ENCODE measurements around the gene RTP3. TPM values are rescaled to one million over a fixed set of nuclear protein-coding genes. Genes with fewer than 3 reads are reported as not detected.
A peak's percentile ranks its signal among the peaks of the same experiment; 100 is the strongest.
"Not testable (repeated sequence)": the region's sequence is repeated elsewhere in the genome, so short reads cannot be mapped to it uniquely, and the experiment has no call there.

RTP3 gene
- total RNA-seq, 4 donors from 2014 or later = not detected

DNA sequence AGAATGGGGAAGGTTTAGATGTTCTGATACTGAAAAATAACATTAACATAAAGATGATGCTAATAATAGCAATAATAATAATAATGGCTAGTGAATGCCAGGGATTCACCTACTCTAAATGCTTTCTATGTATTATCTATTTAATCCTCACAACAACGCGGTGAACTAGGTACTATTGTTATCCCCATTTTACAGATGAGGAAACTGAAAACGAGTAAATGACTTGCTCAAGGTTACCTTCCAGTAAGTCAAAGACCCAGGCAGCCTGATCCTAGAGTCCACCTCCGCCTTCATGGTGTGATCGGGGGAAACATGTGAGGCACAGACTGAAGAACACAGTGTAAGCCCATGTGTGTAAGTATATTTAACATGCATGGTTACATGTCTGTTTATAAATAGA, 38.0 kb downstream of the RTP3 start:
- intact Hi-C loops (cut with DNase I) = no loop called here
- TF ChIP-seq POLR2A (IDR thresholded peaks at IDR 0.05; ENCODE audit: low read depth) (no peak), POLR2AphosphoS5 (IDR thresholded peaks at IDR 0.05) (no peak), EP300 (IDR thresholded peaks at IDR 0.05) (no peak)
- TF ChIP-seq, protein P1, sequence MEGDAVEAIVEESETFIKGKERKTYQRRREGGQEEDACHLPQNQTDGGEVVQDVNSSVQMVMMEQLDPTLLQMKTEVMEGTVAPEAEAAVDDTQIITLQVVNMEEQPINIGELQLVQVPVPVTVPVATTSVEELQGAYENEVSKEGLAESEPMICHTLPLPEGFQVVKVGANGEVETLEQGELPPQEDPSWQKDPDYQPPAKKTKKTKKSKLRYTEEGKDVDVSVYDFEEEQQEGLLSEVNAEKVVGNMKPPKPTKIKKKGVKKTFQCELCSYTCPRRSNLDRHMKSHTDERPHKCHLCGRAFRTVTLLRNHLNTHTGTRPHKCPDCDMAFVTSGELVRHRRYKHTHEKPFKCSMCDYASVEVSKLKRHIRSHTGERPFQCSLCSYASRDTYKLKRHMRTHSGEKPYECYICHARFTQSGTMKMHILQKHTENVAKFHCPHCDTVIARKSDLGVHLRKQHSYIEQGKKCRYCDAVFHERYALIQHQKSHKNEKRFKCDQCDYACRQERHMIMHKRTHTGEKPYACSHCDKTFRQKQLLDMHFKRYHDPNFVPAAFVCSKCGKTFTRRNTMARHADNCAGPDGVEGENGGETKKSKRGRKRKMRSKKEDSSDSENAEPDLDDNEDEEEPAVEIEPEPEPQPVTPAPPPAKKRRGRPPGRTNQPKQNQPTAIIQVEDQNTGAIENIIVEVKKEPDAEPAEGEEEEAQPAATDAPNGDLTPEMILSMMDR (IDR thresholded peaks at IDR 0.05) = no peak
- peaks cover 0 to 41% (median 0%) of the 10 kb centered on the region in 4 donors for H3K36me3 ChIP-seq
- H3K27me3 ChIP-seq = peaks cover 0 to 7% (median 0%) of the 10 kb centered on the region in 4 donors
- peaks cover 0 to 4% (median 0%) of the 10 kb centered on the region in 4 donors for H3K4me1 ChIP-seq
- DNase-seq (ENCODE audit: extremely low spot score) = no peak
- no peaks in the 10 kb centered on the region for H3K9me3 ChIP-seq
- no peak overlapping the region for H3K4me3 ChIP-seq
- 92% methylated on average over 5 of the region's 5 CpGs for WGBS
- no peak overlapping the region for H3K27ac ChIP-seq (replicated peaks in 1 of 4)

DNA sequence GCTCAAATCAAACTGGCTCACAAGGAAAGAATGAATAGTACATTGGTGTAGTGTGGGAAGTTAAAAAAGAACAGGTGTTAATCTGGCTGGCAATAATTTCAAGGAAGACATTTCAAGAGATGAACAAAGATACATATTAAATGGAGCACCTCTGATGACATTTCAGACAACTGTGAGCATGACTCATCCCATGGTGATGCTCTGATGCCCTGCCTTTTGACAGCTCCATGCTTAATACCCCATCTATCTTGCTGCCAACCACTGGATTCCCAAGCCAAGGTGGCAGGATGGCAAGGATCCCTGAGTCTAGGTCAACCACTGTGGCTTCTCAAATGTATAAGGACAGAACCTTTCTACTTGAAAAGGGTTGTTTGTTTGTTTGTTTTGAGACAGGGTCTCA, 39.0 kb downstream of the RTP3 start:
- no peak overlapping the region for H3K4me3 ChIP-seq
- intact Hi-C loops (cut with DNase I) = no loop called here
- H3K4me1 ChIP-seq = peaks cover 0 to 4% (median 0%) of the 10 kb centered on the region in 4 donors
- H3K9me3 ChIP-seq = no peaks in the 10 kb centered on the region
- DNase-seq (ENCODE audit: extremely low spot score) = peak; percentile 45
- H3K36me3 ChIP-seq = peaks cover 0 to 34% (median 0%) of the 10 kb centered on the region in 4 donors
- TF ChIP-seq POLR2AphosphoS5 (IDR thresholded peaks at IDR 0.05) (no peak), EP300 (IDR thresholded peaks at IDR 0.05) (no peak), POLR2A (IDR thresholded peaks at IDR 0.05; ENCODE audit: low read depth) (no peak)
- TF ChIP-seq, protein P1 (IDR thresholded peaks at IDR 0.05) = no peak
- no peak overlapping the region for H3K27ac ChIP-seq (replicated peaks in 1 of 4)
- H3K27me3 ChIP-seq = peaks cover 0 to 7% (median 0%) of the 10 kb centered on the region in 4 donors

DNA sequence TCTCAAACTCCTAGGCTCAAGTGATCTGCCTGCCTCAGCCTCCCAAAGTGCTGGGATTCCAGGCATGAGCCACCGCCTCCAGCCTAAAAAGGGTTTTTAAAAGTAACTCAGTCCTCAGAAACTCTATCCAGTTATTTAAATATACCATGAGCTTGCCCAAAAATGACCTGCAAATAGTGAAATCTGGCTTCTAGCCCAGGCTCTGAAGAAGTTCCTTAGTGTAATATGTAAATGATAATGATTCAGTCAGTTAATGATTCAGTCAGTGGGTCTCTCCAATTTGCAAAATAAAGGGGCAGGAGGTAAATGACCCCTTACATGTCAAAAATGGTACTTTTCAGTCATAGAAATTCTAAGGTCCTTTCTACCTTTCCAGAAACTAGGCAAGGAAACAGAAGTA, 39.5 kb downstream of the RTP3 start:
- no peak overlapping the region for H3K4me3 ChIP-seq
- H3K36me3 ChIP-seq = peaks cover 0 to 33% (median 0%) of the 10 kb centered on the region in 4 donors
- WGBS = 88% methylated on average over 1 of the region's 1 CpG
- no peak for TF ChIP-seq POLR2AphosphoS5 (IDR thresholded peaks at IDR 0.05)
- no peak for TF ChIP-seq EP300 (IDR thresholded peaks at IDR 0.05)
- TF ChIP-seq, protein P1 (IDR thresholded peaks at IDR 0.05) = no peak
- no peak for TF ChIP-seq POLR2A (IDR thresholded peaks at IDR 0.05; ENCODE audit: low read depth)
- no peak overlapping the region for H3K27ac ChIP-seq (replicated peaks in 1 of 4)
- H3K4me1 ChIP-seq = peaks cover 0 to 4% (median 0%) of the 10 kb centered on the region in 4 donors
- peak; percentile 7 for DNase-seq (ENCODE audit: extremely low spot score)
- H3K9me3 ChIP-seq = no peaks in the 10 kb centered on the region
- intact Hi-C loops (cut with DNase I) = no loop called here
- peaks cover 0 to 7% (median 0%) of the 10 kb centered on the region in 4 donors for H3K27me3 ChIP-seq

GRCh38 chr3:46537779-46538178, 40.0 kb downstream of the RTP3 start:
- WGBS = 100% methylated on average over 4 of the region's 5 CpGs
- Histone ChIP-seq H3K27ac (replicated peaks in 1 of 4) (no peak overlapping the region), H3K4me1 (peaks cover 0 to 4% (median 0%) of the 10 kb centered on the region in 4 donors), H3K9me3 (no peaks in the 10 kb centered on the region), H3K36me3 (peaks cover 0 to 33% (median 0%) of the 10 kb centered on the region in 4 donors), H3K4me3 (no peak overlapping the region), H3K27me3 (peaks cover 0 to 7% (median 0%) of the 10 kb centered on the region in 4 donors)
- TF ChIP-seq POLR2AphosphoS5 (IDR thresholded peaks at IDR 0.05) = no peak
- no peak for TF ChIP-seq EP300 (IDR thresholded peaks at IDR 0.05)
- no peak for TF ChIP-seq POLR2A (IDR thresholded peaks at IDR 0.05; ENCODE audit: low read depth)
- TF ChIP-seq, protein P1 (IDR thresholded peaks at IDR 0.05) = no peak
- intact Hi-C loops (cut with DNase I) = no loop called here
- peak; percentile 60 for DNase-seq (ENCODE audit: extremely low spot score)

- intact Hi-C loops (cut with DNase I); H3K4me3 ChIP-seq; H3K9me3 ChIP-seq; H3K27me3 ChIP-seq; DNase-seq (ENCODE audit: extremely low spot score); H3K27ac ChIP-seq (replicated peaks in 1 of 4); H3K4me1 ChIP-seq: not testable (repeated sequence)
- peaks cover 0 to 33% (median 0%) of the 10 kb centered on the region in 4 donors for H3K36me3 ChIP-seq
- 67% methylated on average over 5 of the region's 5 CpGs for WGBS
These were observed 40.6 kb downstream of the RTP3 start for GRCh38 chr3:46538425-46538802.
